Esophagus muscularis mucosa (tissue), 4 donors: ENCODE measurements around the gene NFATC4. TPM values are rescaled to one million over a fixed set of nuclear protein-coding genes. Genes with fewer than 3 reads are reported as not detected.

Experiments
- DNase-seq: peaks from one replicate; pipeline ENCODE4 v3.0.0-alpha.2; 2017; ENCODE audit errors: extremely low spot score
- H3K27ac ChIP-seq, 4 donors: fragments of 200-600 bp; sonication (generic); replicated peaks in 1 of 4; 1 replicate in 3 of 4; 2 replicates in 1 of 4; pipeline ENCODE4 v1.5.1; 2016 to 2019; ENCODE audit warnings: mild to moderate bottlenecking in 1 of 4
- H3K27me3 ChIP-seq, 4 donors: fragments of 200-600 bp; sonication (generic); one replicate each; pipeline versions ENCODE4 v1.5.1 to v1.6.0; 2016 to 2019
- H3K36me3 ChIP-seq, 4 donors: fragments of 200-600 bp; sonication (generic); one replicate each; pipeline ENCODE4 v1.5.1; 2016 to 2019
- H3K4me1 ChIP-seq, 4 donors: fragments of 200-600 bp; sonication (generic); one replicate each; pipeline ENCODE4 v1.5.1; 2016 to 2019
- H3K4me3 ChIP-seq, 4 donors: fragments of 200-600 bp; sonication (generic); 1 replicate in 2 of 4; 2 replicates in 2 of 4; pipeline ENCODE4 v1.5.1; 2016 to 2019; ENCODE audit warnings: mild to moderate bottlenecking in 4 of 4, moderate library complexity in 1 of 4
- H3K9me3 ChIP-seq, 4 donors: fragments of 200-600 bp; sonication (generic); 1 replicate in 3 of 4; 2 replicates in 1 of 4; pipeline ENCODE4 v1.5.1; 2016 to 2019
- EP300 ChIP-seq: sonication (generic); formaldehyde crosslinking; IDR thresholded peaks from one replicate; pipeline ENCODE4 v1.6.1; 2017; ENCODE audit warnings: antibody characterized with exemption
- POLR2A ChIP-seq: fragments of 450-650 bp; IDR thresholded peaks from one replicate; pipeline ENCODE4 v1.6.1; 2017; ENCODE audit warnings: antibody characterized with exemption, moderate library complexity, mild to moderate bottlenecking, low read depth
- POLR2AphosphoS5 ChIP-seq, 2 donors: sonication (generic); formaldehyde crosslinking; IDR thresholded peaks; one replicate each; pipeline ENCODE4 v1.6.1; 2017; ENCODE audit warnings: antibody characterized with exemption in 2 of 2
- WGBS: methylation state at CpG from one replicate; pipeline ENCODE4 v1.1.5; 2018; 5-methylcytosine and 5-hydroxymethylcytosine counted together
- intact Hi-C: fragments of 100-400 bp; cut with DNase I; formaldehyde crosslinking; loops from one replicate; pipeline ENCODE4 v1.15.1; 2023
- total RNA-seq, 4 donors: library from RNA; depleted of rRNA; stranded (reverse); fragments of >200 nt; gene quantifications; one replicate each; pipeline versions ENCODE4 v1.1.0 to v1.2.1, GENCODE V29; 2016
- TF ChIP-seq, protein P1 (sequence below), 3 experiments: fragments of 200-600 bp in 2 of 3; fragments of 450-650 bp in 1 of 3; sonication (generic) in 2 of 3; IDR thresholded peaks; one replicate each; pipeline ENCODE4 v1.5.1; 2017 to 2019; ENCODE audit warnings: antibody characterized with exemption in 3 of 3, mild to moderate bottlenecking in 2 of 3, moderate library complexity in 1 of 3

The NFATC4 gene
- total RNA-seq, 4 donors from 2014 or later: 38.8 to 65.2 (median 48.3) TPM

DNA sequence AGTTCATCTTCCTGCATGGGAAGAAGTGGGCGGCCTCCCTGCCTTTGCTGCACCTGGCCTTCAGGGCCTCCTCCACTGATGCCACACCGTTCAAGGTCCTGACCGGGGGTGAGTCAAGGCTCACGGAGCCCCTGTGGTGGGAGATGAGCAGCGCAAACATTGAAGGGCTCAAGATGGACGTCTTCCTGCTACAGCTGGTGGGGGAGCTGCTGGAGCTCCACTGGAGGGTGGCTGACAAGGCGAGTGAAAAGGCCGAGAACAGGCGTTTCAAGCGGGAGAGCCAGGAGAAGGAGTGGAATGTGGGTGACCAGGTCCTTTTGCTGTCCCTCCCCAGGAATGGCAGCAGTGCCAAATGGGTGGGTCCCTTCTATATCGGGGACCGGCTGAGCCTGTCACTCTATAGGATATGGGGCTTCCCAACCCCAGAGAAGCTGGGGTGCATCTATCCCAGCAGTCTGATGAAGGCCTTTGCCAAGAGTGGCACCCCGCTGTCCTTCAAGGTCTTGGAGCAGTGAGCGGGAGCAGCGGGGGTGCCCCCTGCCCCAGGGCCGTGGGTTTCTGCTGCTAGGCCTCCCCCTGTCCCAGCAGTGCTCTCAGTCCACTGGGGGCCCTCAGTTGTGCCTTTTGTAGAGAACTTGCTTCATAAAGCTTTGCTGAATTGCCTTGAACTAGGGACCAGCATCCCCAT, 49.1 kb downstream of the NFATC4 start:
- WGBS: 75% methylated on average over 12 of the region's 16 CpGs
- no peak for DNase-seq
- Histone ChIP-seq H3K27ac (no peak overlapping the region), H3K4me1 (peaks cover 4 to 17% (median 9%) of the 10 kb centered on the region in 4 donors), H3K4me3 (no peak overlapping the region), H3K36me3 (peaks cover 8 to 38% (median 33%) of the 10 kb centered on the region in 4 donors), H3K9me3 (no peaks in the 10 kb centered on the region), H3K27me3 (peaks cover 0 to 15% (median 0%) of the 10 kb centered on the region in 4 donors)
- intact Hi-C loops: no loop called here
- TF ChIP-seq, protein P1, sequence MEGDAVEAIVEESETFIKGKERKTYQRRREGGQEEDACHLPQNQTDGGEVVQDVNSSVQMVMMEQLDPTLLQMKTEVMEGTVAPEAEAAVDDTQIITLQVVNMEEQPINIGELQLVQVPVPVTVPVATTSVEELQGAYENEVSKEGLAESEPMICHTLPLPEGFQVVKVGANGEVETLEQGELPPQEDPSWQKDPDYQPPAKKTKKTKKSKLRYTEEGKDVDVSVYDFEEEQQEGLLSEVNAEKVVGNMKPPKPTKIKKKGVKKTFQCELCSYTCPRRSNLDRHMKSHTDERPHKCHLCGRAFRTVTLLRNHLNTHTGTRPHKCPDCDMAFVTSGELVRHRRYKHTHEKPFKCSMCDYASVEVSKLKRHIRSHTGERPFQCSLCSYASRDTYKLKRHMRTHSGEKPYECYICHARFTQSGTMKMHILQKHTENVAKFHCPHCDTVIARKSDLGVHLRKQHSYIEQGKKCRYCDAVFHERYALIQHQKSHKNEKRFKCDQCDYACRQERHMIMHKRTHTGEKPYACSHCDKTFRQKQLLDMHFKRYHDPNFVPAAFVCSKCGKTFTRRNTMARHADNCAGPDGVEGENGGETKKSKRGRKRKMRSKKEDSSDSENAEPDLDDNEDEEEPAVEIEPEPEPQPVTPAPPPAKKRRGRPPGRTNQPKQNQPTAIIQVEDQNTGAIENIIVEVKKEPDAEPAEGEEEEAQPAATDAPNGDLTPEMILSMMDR (IDR thresholded peaks at IDR 0.05): no peak
- TF ChIP-seq EP300: no peak
- no peak for TF ChIP-seq POLR2A
- no peak for TF ChIP-seq POLR2AphosphoS5 (IDR thresholded peaks at IDR 0.05)

- Histone ChIP-seq H3K27me3 (peaks cover 0 to 15% (median 0%) of the 10 kb centered on the region in 4 donors), H3K36me3 (peaks cover 8 to 29% (median 28%) of the 10 kb centered on the region in 4 donors), H3K9me3 (no peaks in the 10 kb centered on the region), H3K4me3 (no peak overlapping the region), H3K27ac (no peak overlapping the region), H3K4me1 (peaks cover 0 to 17% (median 9%) of the 10 kb centered on the region in 4 donors)
- no peak for DNase-seq
- WGBS: 74% methylated on average over 6 of the region's 6 CpGs
- TF ChIP-seq EP300 (no peak), POLR2AphosphoS5 (IDR thresholded peaks at IDR 0.05) (no peak), POLR2A (no peak)
- TF ChIP-seq, protein P1 (IDR thresholded peaks at IDR 0.05): no peak
- intact Hi-C loops: no loop called here
Measured at GRCh38 chr14:24417832-24418491, 50.0 kb downstream of the NFATC4 start.

GRCh38 chr14:24418492-24418873, 50.5 kb downstream of the NFATC4 start:
- Histone ChIP-seq H3K27ac (no peak overlapping the region), H3K9me3 (no peaks in the 10 kb centered on the region), H3K4me1 (peaks cover 0 to 17% (median 9%) of the 10 kb centered on the region in 4 donors), H3K36me3 (peaks cover 8 to 24% (median 23%) of the 10 kb centered on the region in 4 donors), H3K27me3 (peaks cover 0 to 15% (median 0%) of the 10 kb centered on the region in 4 donors), H3K4me3 (no peak overlapping the region)
- intact Hi-C loops: no loop called here
- 76% methylated on average over 6 of the region's 6 CpGs for WGBS
- no peak for DNase-seq
- TF ChIP-seq POLR2AphosphoS5 (IDR thresholded peaks at IDR 0.05): no peak

DNA sequence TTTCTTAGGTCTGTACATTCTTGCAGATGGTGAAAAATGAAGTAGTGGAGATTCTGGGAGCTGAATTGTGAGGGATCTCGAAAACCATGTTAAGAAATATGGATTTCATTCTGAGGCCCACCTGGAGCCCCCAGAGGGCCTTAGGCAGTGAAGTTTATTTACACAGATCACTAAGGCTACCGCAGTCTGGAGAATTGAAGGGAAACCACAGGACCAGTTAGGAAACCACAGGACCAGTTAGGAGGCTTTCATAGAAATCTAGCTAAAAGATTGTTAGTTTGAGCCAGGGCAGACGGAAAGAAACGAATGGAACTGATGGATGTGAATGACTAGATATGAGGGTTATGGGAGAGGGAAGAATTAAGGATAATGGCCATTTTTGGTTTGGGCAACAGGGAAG, 54.3 kb downstream of the NFATC4 start:
- no peaks in the 10 kb centered on the region for H3K36me3 ChIP-seq
- H3K4me1 ChIP-seq: peaks cover 12 to 23% (median 16%) of the 10 kb centered on the region in 4 donors
- WGBS: 60% methylated on average over 4 of the region's 4 CpGs
- no peak for DNase-seq
- H3K4me3 ChIP-seq: no peak overlapping the region
- H3K27me3 ChIP-seq: peaks cover 0 to 15% (median 0%) of the 10 kb centered on the region in 4 donors
- intact Hi-C loops: no loop called here
- H3K9me3 ChIP-seq: no peaks in the 10 kb centered on the region
- TF ChIP-seq POLR2A (no peak), POLR2AphosphoS5 (IDR thresholded peaks at IDR 0.05) (no peak), EP300 (no peak)
- TF ChIP-seq, protein P1 (IDR thresholded peaks at IDR 0.05): no peak
- no peak overlapping the region for H3K27ac ChIP-seq

- TF ChIP-seq POLR2A (no peak), EP300 (no peak), POLR2AphosphoS5 (IDR thresholded peaks at IDR 0.05) (no peak)
- TF ChIP-seq, protein P1 (IDR thresholded peaks at IDR 0.05): no peak
- H3K36me3 ChIP-seq: no peaks in the 10 kb centered on the region
- H3K27me3 ChIP-seq: peaks cover 0 to 15% (median 0%) of the 10 kb centered on the region in 4 donors
- DNase-seq: no peak
- no peak overlapping the region for H3K4me3 ChIP-seq
- H3K27ac ChIP-seq: no peak overlapping the region
- no peaks in the 10 kb centered on the region for H3K9me3 ChIP-seq
- 83% methylated on average over 12 of the region's 12 CpGs for WGBS
- intact Hi-C loops: no loop called here
- H3K4me1 ChIP-seq: peaks cover 12 to 26% (median 14%) of the 10 kb centered on the region in 4 donors
Measured at GRCh38 chr14:24422694-24423601, 55.0 kb downstream of the NFATC4 start.
